Astrocyte (in vitro differentiated cells and primary cell): ENCODE data around the gene RNF180. TPM values are rescaled to one million over a fixed set of nuclear protein-coding genes. Genes with fewer than 3 reads are reported as not detected.
"Not testable (repeated sequence)": the region's sequence is repeated elsewhere in the genome, so short reads cannot be mapped to it uniquely, and the experiment has no call there.

Source experiments
- DNase-seq: peaks from one replicate; pipeline ENCODE4 v3.0.0-alpha.2; 2010; ENCODE audit warnings: low read depth
- FAIRE-seq: peaks from 2 replicates; lab custom pipeline; 2011; peaks lifted over from hg19 to GRCh38; lab: Jason Lieb, UNC
- H2AFZ ChIP-seq: 2 replicates; pipeline ENCODE4 v1.6.0; 2012; ENCODE audit warnings: low read depth, low read length, inconsistent platforms
- H3K27ac ChIP-seq: 2 replicates; pipeline ENCODE4 v1.5.1; 2011; ENCODE audit warnings: low read depth, low read length, inconsistent platforms
- H3K27me3 ChIP-seq: 2 replicates; pipeline ENCODE4 v1.6.0; 2011; ENCODE audit warnings: low read length, inconsistent platforms; ENCODE audit not compliant: insufficient read depth
- H3K36me3 ChIP-seq: 2 replicates; pipeline ENCODE4 v1.5.1; 2011; ENCODE audit warnings: low read length, inconsistent platforms; ENCODE audit not compliant: insufficient read depth
- H3K4me1 ChIP-seq: 2 replicates; pipeline ENCODE4 v1.5.1; 2011; ENCODE audit warnings: low read length, inconsistent platforms; ENCODE audit not compliant: insufficient read depth
- H3K4me2 ChIP-seq: 2 replicates; pipeline ENCODE4 v1.6.0; 2012; ENCODE audit warnings: low read length, inconsistent platforms
- H3K4me3 ChIP-seq: 2 replicates; pipeline ENCODE4 v1.5.1; 2011; ENCODE audit warnings: low read depth, mild to moderate bottlenecking, low read length, inconsistent platforms; ENCODE audit not compliant: insufficient read depth
- H3K79me2 ChIP-seq: 2 replicates; pipeline ENCODE4 v1.6.0; 2012; ENCODE audit warnings: mild to moderate bottlenecking, low read length, inconsistent platforms; ENCODE audit not compliant: insufficient read depth
- H3K9ac ChIP-seq: 2 replicates; pipeline ENCODE4 v1.6.0; 2012; ENCODE audit warnings: mild to moderate bottlenecking, low read length, inconsistent platforms
- H3K9me3 ChIP-seq: 2 replicates; pipeline ENCODE4 v1.5.1; 2012; ENCODE audit warnings: low read depth, mild to moderate bottlenecking, low read length, inconsistent platforms; ENCODE audit not compliant: insufficient read depth
- H4K20me1 ChIP-seq: 2 replicates; pipeline ENCODE4 v1.6.0; 2012; ENCODE audit warnings: low read length, inconsistent platforms; ENCODE audit not compliant: insufficient read depth
- H3K27ac Mint-ChIP-seq: one replicate; pipeline ENCODE4 v1.8.0; 2021; ENCODE audit warnings: mild to moderate bottlenecking, mixed read lengths; ENCODE audit not compliant: unreplicated experiment
- H3K27me3 Mint-ChIP-seq: one replicate; pipeline ENCODE4 v1.8.0; 2021; ENCODE audit warnings: low read depth, mixed read lengths; ENCODE audit not compliant: unreplicated experiment
- H3K36me3 Mint-ChIP-seq: one replicate; pipeline ENCODE4 v1.8.0; 2021; ENCODE audit warnings: low read depth, mixed read lengths; ENCODE audit not compliant: unreplicated experiment
- H3K4me1 Mint-ChIP-seq: one replicate; pipeline ENCODE4 v1.8.0; 2021; ENCODE audit warnings: low read depth, mixed read lengths; ENCODE audit not compliant: unreplicated experiment
- H3K4me3 Mint-ChIP-seq: one replicate; pipeline ENCODE4 v1.8.0; 2021; ENCODE audit warnings: mild to moderate bottlenecking, moderate library complexity, mixed read lengths; ENCODE audit not compliant: unreplicated experiment
- H3K9me3 Mint-ChIP-seq: one replicate; pipeline ENCODE4 v1.8.0; 2021; ENCODE audit warnings: mild to moderate bottlenecking, mixed read lengths; ENCODE audit not compliant: unreplicated experiment
- CTCF ChIP-seq: IDR thresholded peaks from 2 replicates; pipeline ENCODE4 v1.5.1; 2011; ENCODE audit warnings: low read depth, mild to moderate bottlenecking, inconsistent platforms, low read length, moderate library complexity; ENCODE audit not compliant: insufficient read depth
- EZH2 ChIP-seq: IDR thresholded peaks from 2 replicates; pipeline ENCODE4 v1.6.1; 2012; ENCODE audit warnings: mild to moderate bottlenecking, low read length, inconsistent platforms; ENCODE audit not compliant: insufficient read depth
- total RNA-seq: library from RNA; stranded (reverse); gene quantifications from 2 replicates; pipeline ENCODE4 v1.2.1, GENCODE V29; 2021

RNF180 gene
- total RNA-seq, 1 donor from 2014 or later, result 5.4 TPM

GRCh38 chr5:64364426-64364825, 198.8 kb downstream of the RNF180 start:
- no peak for TF ChIP-seq EZH2
- TF ChIP-seq CTCF, result no peak
- no peaks in the 10 kb centered on the region for H3K27me3 Mint-ChIP-seq
- Histone ChIP-seq H3K4me3 (no peak overlapping the region), H3K9me3 (no peaks in the 10 kb centered on the region), H4K20me1 (no peaks in the 10 kb centered on the region), H3K4me2 (no peak overlapping the region), H3K27me3 (no peaks in the 10 kb centered on the region), H3K79me2 (no peaks in the 10 kb centered on the region), H3K4me1 (no peaks in the 10 kb centered on the region), H3K27ac (no peak overlapping the region), H2AFZ (no peak overlapping the region), H3K9ac (no peak overlapping the region), H3K36me3 (no peaks in the 10 kb centered on the region)
- DNase-seq (peak; percentile 49), FAIRE-seq (no peak)
- peaks cover 4% of the 10 kb centered on the region for H3K36me3 Mint-ChIP-seq
- no peaks in the 10 kb centered on the region for H3K4me1 Mint-ChIP-seq
- H3K9me3 Mint-ChIP-seq, result peaks cover 5% of the 10 kb centered on the region
- no peak overlapping the region for H3K4me3 Mint-ChIP-seq
- no peak overlapping the region for H3K27ac Mint-ChIP-seq

GRCh38 chr5:64384765-64385164, 219.1 kb downstream of the RNF180 start:
- DNase-seq (peak; percentile 20), FAIRE-seq (no peak)
- H3K27me3 ChIP-seq, result no peaks in the 10 kb centered on the region
- no peak overlapping the region for H3K9ac ChIP-seq
- H3K27ac ChIP-seq, result no peak overlapping the region
- no peak overlapping the region for H3K4me3 ChIP-seq
- no peak overlapping the region for H2AFZ ChIP-seq
- Mint-ChIP-seq H3K4me1 (no peaks in the 10 kb centered on the region), H3K36me3 (no peaks in the 10 kb centered on the region), H3K4me3 (no peak overlapping the region), H3K9me3 (no peaks in the 10 kb centered on the region), H3K27me3 (no peaks in the 10 kb centered on the region), H3K27ac (no peak overlapping the region)
- no peaks in the 10 kb centered on the region for H3K4me1 ChIP-seq
- no peak overlapping the region for H3K4me2 ChIP-seq
- no peaks in the 10 kb centered on the region for H4K20me1 ChIP-seq
- TF ChIP-seq EZH2 (no peak), CTCF (peak; percentile 24)
- H3K9me3 ChIP-seq, result no peaks in the 10 kb centered on the region
- no peaks in the 10 kb centered on the region for H3K36me3 ChIP-seq
- H3K79me2 ChIP-seq, result no peaks in the 10 kb centered on the region

GRCh38 chr5:64397552-64397951, 231.9 kb downstream of the RNF180 start:
- H3K36me3 ChIP-seq, result no peaks in the 10 kb centered on the region
- H3K4me1 ChIP-seq, result no peaks in the 10 kb centered on the region
- H3K27ac ChIP-seq, result no peak overlapping the region
- no peak overlapping the region for H3K4me2 ChIP-seq
- H3K79me2 ChIP-seq, result no peaks in the 10 kb centered on the region
- no peaks in the 10 kb centered on the region for H4K20me1 ChIP-seq
- FAIRE-seq (no peak), DNase-seq (no peak)
- Mint-ChIP-seq H3K4me1 (no peaks in the 10 kb centered on the region), H3K36me3 (no peaks in the 10 kb centered on the region), H3K9me3 (no peaks in the 10 kb centered on the region), H3K4me3 (no peak overlapping the region), H3K27me3 (no peaks in the 10 kb centered on the region), H3K27ac (no peak overlapping the region)
- H3K9me3 ChIP-seq, result peaks cover 2% of the 10 kb centered on the region
- H3K4me3 ChIP-seq, result no peak overlapping the region
- TF ChIP-seq EZH2 (no peak), CTCF (no peak)
- no peak overlapping the region for H2AFZ ChIP-seq
- H3K9ac ChIP-seq, result no peak overlapping the region
- H3K27me3 ChIP-seq, result no peaks in the 10 kb centered on the region

- not testable (repeated sequence) for H3K4me1 Mint-ChIP-seq, H3K36me3 Mint-ChIP-seq, H3K9ac ChIP-seq, H3K4me2 ChIP-seq, FAIRE-seq, H4K20me1 ChIP-seq, H3K4me1 ChIP-seq, H3K4me3 ChIP-seq, H3K79me2 ChIP-seq, DNase-seq, H3K27ac Mint-ChIP-seq, H3K36me3 ChIP-seq, H3K27ac ChIP-seq, H3K27me3 ChIP-seq, H3K9me3 ChIP-seq, H3K4me3 Mint-ChIP-seq, H2AFZ ChIP-seq, H3K27me3 Mint-ChIP-seq, H3K9me3 Mint-ChIP-seq
These were observed 233.1 kb downstream of the RNF180 start for GRCh38 chr5:64398735-64399134.
